Osteoblast (primary cell): ENCODE data around the gene EXOC4. TPM values are rescaled to one million over a fixed set of nuclear protein-coding genes. Genes with fewer than 3 reads are reported as not detected.

Experiments
- DNase-seq: peaks from one replicate; pipeline ENCODE4 v3.0.0; 2011; ENCODE audit warnings: low spot score, mixed read lengths; ENCODE audit not compliant: insufficient read length; ENCODE audit errors: missing footprints
- H2AFZ ChIP-seq: 2 replicates; pipeline ENCODE4 v1.6.0; 2011; ENCODE audit warnings: mild to moderate bottlenecking, low read length
- H3K27ac ChIP-seq: 2 replicates; pipeline ENCODE4 v1.5.1; 2011; ENCODE audit warnings: mild to moderate bottlenecking, low read depth, low read length, moderate library complexity
- H3K27me3 ChIP-seq: 2 replicates; pipeline ENCODE4 v1.6.0; 2012; ENCODE audit warnings: mild to moderate bottlenecking, control low read depth, inconsistent platforms, low read length, moderate library complexity; ENCODE audit not compliant: insufficient read depth
- H3K36me3 ChIP-seq: 2 replicates; pipeline ENCODE4 v1.5.1; 2011; ENCODE audit warnings: mild to moderate bottlenecking, low read length, control low read depth, moderate library complexity; ENCODE audit not compliant: insufficient read depth
- H3K4me1 ChIP-seq: 2 replicates; pipeline ENCODE4 v1.5.1; 2011; ENCODE audit warnings: mild to moderate bottlenecking, low read length, control low read depth, moderate library complexity; ENCODE audit not compliant: insufficient read depth
- H3K4me2 ChIP-seq: 2 replicates; pipeline ENCODE4 v1.6.0; 2011; ENCODE audit warnings: mild to moderate bottlenecking, low read length; ENCODE audit not compliant: insufficient read depth
- H3K4me3 ChIP-seq: fragments of 200-600 bp; sonication (generic); 3 replicates; pipeline ENCODE4 v1.5.1; 2012; ENCODE audit warnings: mild to moderate bottlenecking, low read length, inconsistent platforms; ENCODE audit not compliant: insufficient read depth
- H3K79me2 ChIP-seq: 2 replicates; pipeline ENCODE4 v1.6.0; 2012; ENCODE audit warnings: mild to moderate bottlenecking, low read length, control low read depth, inconsistent platforms; ENCODE audit not compliant: insufficient read depth
- H3K9me3 ChIP-seq: 2 replicates; pipeline ENCODE4 v1.5.1; 2011; ENCODE audit warnings: low read depth, low read length, control low read depth
- H4K20me1 ChIP-seq: 2 replicates; pipeline ENCODE4 v1.6.0; 2012; ENCODE audit warnings: mild to moderate bottlenecking, low read length, control low read depth; ENCODE audit not compliant: insufficient read depth
- total RNA-seq: library from RNA; depleted of rRNA; stranded (reverse); fragments of >200 nt; gene quantifications from 2 replicates; pipeline ENCODE4 v1.2.3, GENCODE V29; 2012
- TF ChIP-seq, protein P1 (sequence below): IDR thresholded peaks from 2 replicates; pipeline ENCODE4 v1.5.1; 2011; ENCODE audit warnings: mild to moderate bottlenecking, low read depth, low read length, moderate library complexity; ENCODE audit errors: extremely low read depth

The EXOC4 gene
- total RNA-seq, 1 donor: 134 TPM

DNA sequence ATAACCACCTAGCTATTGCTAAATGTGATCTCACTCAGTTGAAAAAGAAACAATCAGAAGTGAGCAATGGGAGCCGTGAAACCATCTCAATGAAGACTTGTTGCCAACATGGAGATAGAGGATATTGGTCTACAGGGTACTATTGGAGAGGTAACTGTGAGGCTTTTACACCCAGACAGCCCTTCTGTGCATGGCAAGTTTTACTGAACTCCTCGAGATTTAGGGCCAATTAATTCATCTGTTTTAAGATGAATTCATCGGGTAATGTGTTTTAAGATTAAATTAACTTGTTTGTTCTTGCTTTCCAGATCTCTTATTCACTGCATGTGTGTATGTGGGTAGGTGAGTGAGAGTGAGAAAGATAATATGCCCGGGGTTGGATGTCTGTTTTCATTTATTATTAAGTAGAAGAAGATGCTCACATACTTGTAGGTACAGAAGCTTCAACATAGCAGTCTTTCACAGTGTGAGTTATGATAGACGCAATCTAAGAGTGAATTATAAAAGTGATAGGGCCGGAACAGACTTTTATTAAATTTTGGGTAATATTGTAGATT is 323.8 kb downstream of the EXOC4 start:
- H2AFZ ChIP-seq: no peak overlapping the region
- TF ChIP-seq, protein P1, sequence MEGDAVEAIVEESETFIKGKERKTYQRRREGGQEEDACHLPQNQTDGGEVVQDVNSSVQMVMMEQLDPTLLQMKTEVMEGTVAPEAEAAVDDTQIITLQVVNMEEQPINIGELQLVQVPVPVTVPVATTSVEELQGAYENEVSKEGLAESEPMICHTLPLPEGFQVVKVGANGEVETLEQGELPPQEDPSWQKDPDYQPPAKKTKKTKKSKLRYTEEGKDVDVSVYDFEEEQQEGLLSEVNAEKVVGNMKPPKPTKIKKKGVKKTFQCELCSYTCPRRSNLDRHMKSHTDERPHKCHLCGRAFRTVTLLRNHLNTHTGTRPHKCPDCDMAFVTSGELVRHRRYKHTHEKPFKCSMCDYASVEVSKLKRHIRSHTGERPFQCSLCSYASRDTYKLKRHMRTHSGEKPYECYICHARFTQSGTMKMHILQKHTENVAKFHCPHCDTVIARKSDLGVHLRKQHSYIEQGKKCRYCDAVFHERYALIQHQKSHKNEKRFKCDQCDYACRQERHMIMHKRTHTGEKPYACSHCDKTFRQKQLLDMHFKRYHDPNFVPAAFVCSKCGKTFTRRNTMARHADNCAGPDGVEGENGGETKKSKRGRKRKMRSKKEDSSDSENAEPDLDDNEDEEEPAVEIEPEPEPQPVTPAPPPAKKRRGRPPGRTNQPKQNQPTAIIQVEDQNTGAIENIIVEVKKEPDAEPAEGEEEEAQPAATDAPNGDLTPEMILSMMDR: no peak
- H3K4me1 ChIP-seq: peaks cover 9% of the 10 kb centered on the region
- H3K36me3 ChIP-seq: no peaks in the 10 kb centered on the region
- DNase-seq: no peak
- no peak overlapping the region for H3K4me2 ChIP-seq
- H3K4me3 ChIP-seq: no peak overlapping the region
- no peaks in the 10 kb centered on the region for H3K9me3 ChIP-seq
- H4K20me1 ChIP-seq: no peaks in the 10 kb centered on the region
- no peak overlapping the region for H3K27ac ChIP-seq
- H3K79me2 ChIP-seq: no peaks in the 10 kb centered on the region
- no peaks in the 10 kb centered on the region for H3K27me3 ChIP-seq

DNA sequence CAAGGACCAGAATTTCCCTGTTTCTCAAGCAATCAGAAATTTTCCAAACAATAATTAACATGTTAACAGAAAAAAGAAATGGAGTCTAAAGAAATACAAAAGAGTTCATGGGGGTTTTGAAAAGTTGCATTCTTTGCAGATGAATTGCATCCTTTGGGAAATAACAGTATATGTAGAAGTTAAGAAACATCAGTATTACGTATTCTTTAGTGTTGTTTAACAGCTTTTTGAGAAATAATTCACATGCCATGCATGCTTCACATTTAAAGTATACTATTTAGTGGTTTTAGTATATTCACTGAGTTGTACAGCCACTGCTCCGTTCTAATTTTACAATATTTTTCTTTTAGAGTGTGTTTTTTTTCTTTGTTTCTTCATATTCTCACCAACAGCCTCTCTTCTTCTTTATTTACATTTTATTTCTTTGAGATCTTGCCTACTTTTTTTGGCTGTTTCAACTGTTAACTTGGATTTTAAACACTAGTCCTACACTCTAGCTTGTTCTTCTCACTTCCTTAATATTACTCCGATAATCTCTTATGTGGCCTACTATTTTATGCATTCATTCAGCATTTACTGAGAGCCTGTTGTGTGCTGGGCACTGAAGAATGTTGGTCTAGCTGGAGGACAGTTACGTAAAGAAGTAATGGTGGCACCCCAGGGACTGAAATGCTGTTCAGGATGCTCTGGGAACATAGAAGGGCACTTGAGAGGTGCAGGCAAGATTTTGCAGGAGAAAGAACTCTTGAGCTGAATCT is 330.1 kb downstream of the EXOC4 start:
- Histone ChIP-seq H3K36me3 (no peaks in the 10 kb centered on the region), H3K4me2 (peak overlapping the region; percentile 62), H3K9me3 (no peaks in the 10 kb centered on the region), H3K27ac (peak overlapping the region; percentile 93), H2AFZ (peak overlapping the region; percentile 6), H3K27me3 (no peaks in the 10 kb centered on the region), H3K4me3 (no peak overlapping the region), H4K20me1 (no peaks in the 10 kb centered on the region), H3K79me2 (no peaks in the 10 kb centered on the region), H3K4me1 (peaks cover 18% of the 10 kb centered on the region)
- TF ChIP-seq, protein P1: no peak
- peak; percentile 80 for DNase-seq

DNA sequence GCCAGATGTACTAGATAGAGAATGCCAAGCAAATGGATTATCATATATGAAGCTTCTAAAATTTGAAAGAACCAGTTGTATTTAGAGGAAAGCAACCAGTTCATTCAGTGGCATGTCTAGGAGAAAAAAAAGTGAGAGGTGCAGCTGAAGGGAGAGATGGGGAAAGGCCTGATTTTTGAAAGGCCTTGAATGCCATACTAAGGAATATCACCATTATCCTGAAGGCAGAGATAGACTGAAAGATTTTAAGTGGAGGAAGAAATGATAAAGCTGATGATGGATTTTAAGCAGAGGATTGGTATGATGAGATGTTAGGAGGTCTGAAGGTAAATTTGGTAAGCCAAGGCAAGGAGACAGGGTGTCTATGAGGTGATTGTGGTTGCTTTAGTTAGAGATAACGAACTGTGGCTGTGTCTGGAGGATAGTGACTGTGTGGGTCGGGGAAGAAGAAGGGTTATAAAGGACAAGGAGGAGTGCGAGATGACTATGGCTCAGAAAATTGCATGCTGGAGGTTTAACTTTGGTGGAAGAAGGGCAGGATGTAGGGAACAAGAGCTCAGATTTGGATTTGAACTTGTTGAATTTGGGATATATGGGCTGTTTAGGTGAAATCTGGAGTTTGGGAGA is 330.8 kb downstream of the EXOC4 start:
- H4K20me1 ChIP-seq: no peaks in the 10 kb centered on the region
- H3K27me3 ChIP-seq: no peaks in the 10 kb centered on the region
- H3K4me2 ChIP-seq: peak overlapping the region; percentile 62
- H3K36me3 ChIP-seq: no peaks in the 10 kb centered on the region
- no peak for DNase-seq
- H3K79me2 ChIP-seq: no peaks in the 10 kb centered on the region
- H3K4me1 ChIP-seq: peaks cover 18% of the 10 kb centered on the region
- H3K27ac ChIP-seq: peak overlapping the region; percentile 93
- H3K9me3 ChIP-seq: no peaks in the 10 kb centered on the region
- TF ChIP-seq, protein P1: no peak
- H2AFZ ChIP-seq: no peak overlapping the region
- no peak overlapping the region for H3K4me3 ChIP-seq
